WTC11 (cell line): ENCODE measurements around the gene DDC. TPM values are rescaled to one million over a fixed set of nuclear protein-coding genes. Genes with fewer than 3 reads are reported as not detected.

Experiments
- ATAC-seq: fragments of 200-7000 bp; cut with Tn5 transposase; 2 replicates; pipeline ENCODE4 v1.10.0; 2021; ENCODE audit warnings: mild to moderate bottlenecking, moderate library complexity
- CTCF ChIA-PET: fragments of 300-600 bp; sonication (Branson Sonifier 250); formaldehyde crosslinking; loops from one replicate; lab custom pipeline; 2021; ENCODE audit warnings: antibody characterized with exemption; lab: Charles Lee
- POLR2A ChIA-PET: fragments of 350-600 bp; sonication (Branson Sonifier 250); formaldehyde crosslinking; loops from one replicate; lab custom pipeline; 2021; ENCODE audit warnings: antibody characterized with exemption; lab: Charles Lee
- DNase-seq: peaks from one replicate; pipeline ENCODE4 v3.0.0; 2021; ENCODE audit warnings: low spot score
- H3K27ac Mint-ChIP-seq: 2 replicates; pipeline ENCODE4 v1.8.0; 2021; ENCODE audit warnings: mixed read lengths
- H3K27me3 Mint-ChIP-seq: 2 replicates; pipeline ENCODE4 v1.8.0; 2021; ENCODE audit warnings: low read depth, mild to moderate bottlenecking, moderate library complexity, mixed read lengths
- H3K36me3 Mint-ChIP-seq: 2 replicates; pipeline ENCODE4 v1.8.0; 2021; ENCODE audit warnings: mixed read lengths
- H3K4me1 Mint-ChIP-seq: 2 replicates; pipeline ENCODE4 v1.8.0; 2022; ENCODE audit warnings: mixed read lengths
- H3K4me3 Mint-ChIP-seq: 2 replicates; pipeline ENCODE4 v1.8.0; 2021; ENCODE audit warnings: mild to moderate bottlenecking, moderate library complexity, mixed read lengths
- H3K9me3 Mint-ChIP-seq: 2 replicates; pipeline ENCODE4 v1.8.0; 2021; ENCODE audit warnings: mixed read lengths
- ATF1 ChIP-seq: sonication (generic); formaldehyde crosslinking; IDR thresholded peaks from 2 replicates; pipeline ENCODE4 v1.8.1; 2023; ENCODE audit warnings: mild to moderate bottlenecking, moderate library complexity, missing genetic modification reagents
- CREB1 ChIP-seq: sonication (generic); formaldehyde crosslinking; IDR thresholded peaks from 2 replicates; pipeline ENCODE4 v1.8.0; 2023; ENCODE audit warnings: mild to moderate bottlenecking, missing genetic modification reagents
- E2F4 ChIP-seq: sonication (generic); formaldehyde crosslinking; IDR thresholded peaks from 2 replicates; pipeline ENCODE4 v1.8.1; 2022; ENCODE audit warnings: low read depth, mild to moderate bottlenecking, moderate library complexity, missing genetic modification reagents, borderline replicate concordance
- ELF4 ChIP-seq: sonication (generic); formaldehyde crosslinking; IDR thresholded peaks from 2 replicates; pipeline ENCODE4 v1.8.1; 2022; ENCODE audit warnings: low read depth, mild to moderate bottlenecking, moderate library complexity, missing genetic modification reagents
- GRHL2 ChIP-seq: fragments of 250-450 bp; sonication (Bioruptor Pico); IDR thresholded peaks from 2 replicates; pipeline ENCODE4 v1.8.0; 2022; ENCODE audit warnings: mild to moderate bottlenecking, moderate library complexity; ENCODE audit not compliant: insufficient replicate concordance, severe bottlenecking
- GTF2I ChIP-seq: fragments of 250-450 bp; sonication (Bioruptor Pico); conservative IDR thresholded peaks from 2 replicates; pipeline ENCODE4 v1.4.0; 2021; ENCODE audit warnings: mild to moderate bottlenecking
- KAT7 ChIP-seq: sonication (generic); formaldehyde crosslinking; IDR thresholded peaks from 2 replicates; pipeline ENCODE4 v1.8.1; 2023; ENCODE audit warnings: missing genetic modification reagents, mild to moderate bottlenecking, borderline replicate concordance
- MAX ChIP-seq: sonication (generic); formaldehyde crosslinking; IDR thresholded peaks from 2 replicates; pipeline ENCODE4 v1.8.0; 2022; ENCODE audit warnings: mild to moderate bottlenecking, missing genetic modification reagents
- MXD4 ChIP-seq: fragments of 250-450 bp; sonication (Bioruptor Pico); IDR thresholded peaks from 2 replicates; pipeline ENCODE4 v1.8.0; 2021; ENCODE audit warnings: mild to moderate bottlenecking, moderate library complexity, borderline replicate concordance
- NR1H2 ChIP-seq: sonication (generic); formaldehyde crosslinking; IDR thresholded peaks from 2 replicates; pipeline ENCODE4 v1.9.0; 2021; ENCODE audit warnings: mild to moderate bottlenecking, moderate library complexity, missing genetic modification reagents
- SMAD3 ChIP-seq: sonication (generic); formaldehyde crosslinking; IDR thresholded peaks from 2 replicates; pipeline ENCODE4 v1.8.0; 2022; ENCODE audit warnings: missing genetic modification reagents, mild to moderate bottlenecking, borderline replicate concordance
- SMAD4 ChIP-seq: sonication (generic); formaldehyde crosslinking; IDR thresholded peaks from 2 replicates; pipeline ENCODE4 v1.8.0; 2022; ENCODE audit warnings: mild to moderate bottlenecking, missing genetic modification reagents
- SP1 ChIP-seq: sonication (generic); formaldehyde crosslinking; conservative IDR thresholded peaks from 2 replicates; pipeline ENCODE4 v1.8.1; 2022; ENCODE audit warnings: missing genetic modification reagents
- TEAD1 ChIP-seq: sonication (generic); formaldehyde crosslinking; IDR thresholded peaks from 2 replicates; pipeline ENCODE4 v1.8.0; 2022; ENCODE audit warnings: mild to moderate bottlenecking, missing genetic modification reagents
- ZNF232 ChIP-seq: sonication (generic); formaldehyde crosslinking; IDR thresholded peaks from 2 replicates; pipeline ENCODE4 v1.8.0; 2022; ENCODE audit warnings: mild to moderate bottlenecking, missing genetic modification reagents
- ZNF671 ChIP-seq: fragments of 250-450 bp; sonication (Bioruptor Pico); IDR thresholded peaks from 2 replicates; pipeline ENCODE4 v1.8.0; 2021; ENCODE audit warnings: mild to moderate bottlenecking
- total RNA-seq: library from RNA; stranded (reverse); gene quantifications from 3 replicates; pipeline ENCODE4 v1.2.3, GENCODE V29; 2021
- TF ChIP-seq, protein P1 (sequence below): sonication (generic); formaldehyde crosslinking; IDR thresholded peaks from 2 replicates; pipeline ENCODE4 v1.8.1; 2022; ENCODE audit warnings: low read depth, missing genetic modification reagents, borderline replicate concordance
- TF ChIP-seq, protein P2 (sequence below): fragments of 250-450 bp; sonication (Bioruptor Pico); IDR thresholded peaks from 2 replicates; pipeline ENCODE4 v1.8.0; 2021; ENCODE audit warnings: mild to moderate bottlenecking
- TF ChIP-seq, protein P3 (sequence below): sonication (generic); formaldehyde crosslinking; IDR thresholded peaks from 2 replicates; pipeline ENCODE4 v1.8.1; 2022; ENCODE audit warnings: mild to moderate bottlenecking, moderate library complexity, missing genetic modification reagents
- TF ChIP-seq, protein P4 (sequence below): sonication (generic); formaldehyde crosslinking; IDR thresholded peaks from 2 replicates; pipeline ENCODE4 v1.8.1; 2022; ENCODE audit warnings: missing genetic modification reagents, borderline replicate concordance
- TF ChIP-seq, protein P5 (sequence below): fragments of 250-450 bp; sonication (Bioruptor Pico); IDR thresholded peaks from 2 replicates; pipeline ENCODE4 v2.1.2; 2022; ENCODE audit warnings: mild to moderate bottlenecking, moderate library complexity
- TF ChIP-seq, protein P6 (sequence below): sonication (generic); formaldehyde crosslinking; IDR thresholded peaks from 2 replicates; pipeline ENCODE4 v1.8.1; 2023; ENCODE audit warnings: mild to moderate bottlenecking, missing genetic modification reagents, moderate library complexity

DDC gene
- total RNA-seq, 1 experiment from 2014 or later, result not detected

- no peak for TF ChIP-seq MAX (CRISPR knock-in tag)
- no peak for TF ChIP-seq GRHL2
- TF ChIP-seq SP1 (CRISPR knock-in tag), result no peak
- TF ChIP-seq, protein P1, sequence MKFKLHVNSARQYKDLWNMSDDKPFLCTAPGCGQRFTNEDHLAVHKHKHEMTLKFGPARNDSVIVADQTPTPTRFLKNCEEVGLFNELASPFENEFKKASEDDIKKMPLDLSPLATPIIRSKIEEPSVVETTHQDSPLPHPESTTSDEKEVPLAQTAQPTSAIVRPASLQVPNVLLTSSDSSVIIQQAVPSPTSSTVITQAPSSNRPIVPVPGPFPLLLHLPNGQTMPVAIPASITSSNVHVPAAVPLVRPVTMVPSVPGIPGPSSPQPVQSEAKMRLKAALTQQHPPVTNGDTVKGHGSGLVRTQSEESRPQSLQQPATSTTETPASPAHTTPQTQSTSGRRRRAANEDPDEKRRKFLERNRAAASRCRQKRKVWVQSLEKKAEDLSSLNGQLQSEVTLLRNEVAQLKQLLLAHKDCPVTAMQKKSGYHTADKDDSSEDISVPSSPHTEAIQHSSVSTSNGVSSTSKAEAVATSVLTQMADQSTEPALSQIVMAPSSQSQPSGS (CRISPR knock-in tag), result no peak
- TF ChIP-seq NR1H2 (CRISPR knock-in tag), result no peak
- no peak for TF ChIP-seq ELF4 (CRISPR knock-in tag)
- TF ChIP-seq, protein P2, sequence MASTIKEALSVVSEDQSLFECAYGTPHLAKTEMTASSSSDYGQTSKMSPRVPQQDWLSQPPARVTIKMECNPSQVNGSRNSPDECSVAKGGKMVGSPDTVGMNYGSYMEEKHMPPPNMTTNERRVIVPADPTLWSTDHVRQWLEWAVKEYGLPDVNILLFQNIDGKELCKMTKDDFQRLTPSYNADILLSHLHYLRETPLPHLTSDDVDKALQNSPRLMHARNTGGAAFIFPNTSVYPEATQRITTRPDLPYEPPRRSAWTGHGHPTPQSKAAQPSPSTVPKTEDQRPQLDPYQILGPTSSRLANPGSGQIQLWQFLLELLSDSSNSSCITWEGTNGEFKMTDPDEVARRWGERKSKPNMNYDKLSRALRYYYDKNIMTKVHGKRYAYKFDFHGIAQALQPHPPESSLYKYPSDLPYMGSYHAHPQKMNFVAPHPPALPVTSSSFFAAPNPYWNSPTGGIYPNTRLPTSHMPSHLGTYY (CRISPR knock-in tag), result no peak
- no peak for TF ChIP-seq MXD4 (CRISPR knock-in tag)
- no peak for TF ChIP-seq GTF2I (CRISPR knock-in tag)
Measured at GRCh38 chr7:50415844-50416364, 149.3 kb downstream of the DDC start (continued).

GRCh38 chr7:50413561-50413960 lies 151.6 kb downstream of the DDC start:
- Mint-ChIP-seq H3K36me3 (no peaks in the 10 kb centered on the region), H3K27me3 (peaks cover 3% of the 10 kb centered on the region; the same call in 1 of the 2 replicates), H3K4me1 (peaks cover 17% of the 10 kb centered on the region), H3K27ac (no peak overlapping the region), H3K9me3 (no peaks in the 10 kb centered on the region), H3K4me3 (no peak overlapping the region)
- ChIA-PET CTCF (no interaction called here), POLR2A (no interaction called here)
- DNase-seq (no peak), ATAC-seq (no peak)
- TF ChIP-seq, protein P3, sequence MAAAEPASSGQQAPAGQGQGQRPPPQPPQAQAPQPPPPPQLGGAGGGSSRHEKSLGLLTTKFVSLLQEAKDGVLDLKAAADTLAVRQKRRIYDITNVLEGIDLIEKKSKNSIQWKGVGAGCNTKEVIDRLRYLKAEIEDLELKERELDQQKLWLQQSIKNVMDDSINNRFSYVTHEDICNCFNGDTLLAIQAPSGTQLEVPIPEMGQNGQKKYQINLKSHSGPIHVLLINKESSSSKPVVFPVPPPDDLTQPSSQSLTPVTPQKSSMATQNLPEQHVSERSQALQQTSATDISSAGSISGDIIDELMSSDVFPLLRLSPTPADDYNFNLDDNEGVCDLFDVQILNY, result no peak
- no peak for TF ChIP-seq CREB1 (CRISPR knock-in tag)
- TF ChIP-seq, protein P4, sequence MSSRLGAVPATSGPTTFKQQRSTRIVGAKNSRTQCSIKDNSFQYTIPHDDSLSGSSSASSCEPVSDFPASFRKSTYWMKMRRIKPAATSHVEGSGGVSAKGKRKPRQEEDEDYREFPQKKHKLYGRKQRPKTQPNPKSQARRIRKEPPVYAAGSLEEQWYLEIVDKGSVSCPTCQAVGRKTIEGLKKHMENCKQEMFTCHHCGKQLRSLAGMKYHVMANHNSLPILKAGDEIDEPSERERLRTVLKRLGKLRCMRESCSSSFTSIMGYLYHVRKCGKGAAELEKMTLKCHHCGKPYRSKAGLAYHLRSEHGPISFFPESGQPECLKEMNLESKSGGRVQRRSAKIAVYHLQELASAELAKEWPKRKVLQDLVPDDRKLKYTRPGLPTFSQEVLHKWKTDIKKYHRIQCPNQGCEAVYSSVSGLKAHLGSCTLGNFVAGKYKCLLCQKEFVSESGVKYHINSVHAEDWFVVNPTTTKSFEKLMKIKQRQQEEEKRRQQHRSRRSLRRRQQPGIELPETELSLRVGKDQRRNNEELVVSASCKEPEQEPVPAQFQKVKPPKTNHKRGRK, result no peak
- no peak for TF ChIP-seq SMAD3 (CRISPR knock-in tag)
- no peak for TF ChIP-seq GRHL2

- TF ChIP-seq SMAD4 (CRISPR knock-in tag) (no peak), ZNF232 (CRISPR knock-in tag) (no peak), ZNF671 (CRISPR knock-in tag) (no peak), MXD4 (CRISPR knock-in tag) (no peak), KAT7 (no peak), TEAD1 (no peak), ATF1 (CRISPR knock-in tag) (no peak), E2F4 (CRISPR knock-in tag) (no peak)
- TF ChIP-seq, protein P5, sequence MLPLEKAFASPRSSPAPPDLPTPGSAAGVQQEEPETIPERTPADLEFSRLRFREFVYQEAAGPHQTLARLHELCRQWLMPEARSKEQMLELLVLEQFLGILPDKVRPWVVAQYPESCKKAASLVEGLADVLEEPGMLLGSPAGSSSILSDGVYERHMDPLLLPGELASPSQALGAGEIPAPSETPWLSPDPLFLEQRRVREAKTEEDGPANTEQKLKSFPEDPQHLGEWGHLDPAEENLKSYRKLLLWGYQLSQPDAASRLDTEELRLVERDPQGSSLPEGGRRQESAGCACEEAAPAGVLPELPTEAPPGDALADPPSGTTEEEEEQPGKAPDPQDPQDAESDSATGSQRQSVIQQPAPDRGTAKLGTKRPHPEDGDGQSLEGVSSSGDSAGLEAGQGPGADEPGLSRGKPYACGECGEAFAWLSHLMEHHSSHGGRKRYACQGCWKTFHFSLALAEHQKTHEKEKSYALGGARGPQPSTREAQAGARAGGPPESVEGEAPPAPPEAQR, result no peak
- TF ChIP-seq, protein P6, sequence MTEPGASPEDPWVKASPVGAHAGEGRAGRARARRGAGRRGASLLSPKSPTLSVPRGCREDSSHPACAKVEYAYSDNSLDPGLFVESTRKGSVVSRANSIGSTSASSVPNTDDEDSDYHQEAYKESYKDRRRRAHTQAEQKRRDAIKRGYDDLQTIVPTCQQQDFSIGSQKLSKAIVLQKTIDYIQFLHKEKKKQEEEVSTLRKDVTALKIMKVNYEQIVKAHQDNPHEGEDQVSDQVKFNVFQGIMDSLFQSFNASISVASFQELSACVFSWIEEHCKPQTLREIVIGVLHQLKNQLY (CRISPR knock-in tag), result no peak
- TF ChIP-seq, all 79 proteins: peak for 0
- ChIA-PET CTCF (no interaction called here), POLR2A (no interaction called here)
- DNase-seq (no peak), ATAC-seq (no peak)
- Mint-ChIP-seq H3K4me3 (no peak overlapping the region), H3K27ac (no peak overlapping the region), H3K27me3 (peaks cover 3% of the 10 kb centered on the region; the same call in 1 of the 2 replicates), H3K4me1 (peaks cover 12% of the 10 kb centered on the region), H3K36me3 (no peaks in the 10 kb centered on the region), H3K9me3 (no peaks in the 10 kb centered on the region)
Measured at GRCh38 chr7:50412973-50413372, 152.2 kb downstream of the DDC start.
